B cell (primary cell): ENCODE results near the gene F8. TPM values are rescaled to one million over a fixed set of nuclear protein-coding genes. Genes with fewer than 3 reads are reported as not detected.

ENCODE experiments used
- ATAC-seq: fragments of 200-7000 bp; cut with Tn5 transposase; one replicate; pipeline ENCODE4 v1.10.0; 2021; ENCODE audit warnings: low read depth, mild to moderate bottlenecking, moderate number of reproducible peaks, moderate library complexity
- CTCF ChIA-PET: fragments of 350-600 bp; sonication (Branson Sonifier 250); formaldehyde crosslinking; loops from one replicate; lab custom pipeline; 2021; ENCODE audit warnings: antibody characterized with exemption, inconsistent platforms; lab: Charles Lee
- POLR2A ChIA-PET: fragments of 350-600 bp; sonication (Branson Sonifier 250); formaldehyde crosslinking; loops from one replicate; lab custom pipeline; 2021; ENCODE audit warnings: antibody characterized with exemption; lab: Charles Lee
- DNase-seq: peaks from one replicate; pipeline ENCODE4 v3.0.0; 2013
- H2AFZ ChIP-seq: 2 replicates; pipeline ENCODE4 v1.6.1; 2012; ENCODE audit warnings: mild to moderate bottlenecking, low read depth, low read length; ENCODE audit not compliant: insufficient read depth, poor library complexity, severe bottlenecking
- H3K27ac ChIP-seq, 2 donors: 1 replicate in 1 of 2; 2 replicates in 1 of 2; pipeline ENCODE4 v1.5.1; 2012 to 2013; ENCODE audit warnings: low read length in 2 of 2, mild to moderate bottlenecking in 2 of 2, moderate library complexity in 1 of 2
- H3K27me3 ChIP-seq, 4 experiments: fragments of 200-600 bp in 1 of 4; sonication (generic) in 1 of 4; replicated peaks in 1 of 4; 1 replicate in 2 of 4; 2 replicates in 2 of 4; pipeline versions ENCODE4 v1.6.1 to v1.7.0; 2013 to 2016; ENCODE audit warnings: low read length in 3 of 4, mild to moderate bottlenecking in 2 of 4, mixed read lengths in 1 of 4, moderate library complexity in 1 of 4; ENCODE audit not compliant: insufficient read depth in 4 of 4, control insufficient read depth in 3 of 4; ENCODE audit errors: control extremely low read depth in 1 of 4
- H3K36me3 ChIP-seq, 2 experiments: replicated peaks in 1 of 2; 1 replicate in 1 of 2; 2 replicates in 1 of 2; pipeline versions ENCODE4 v1.6.1 to v1.7.1; 2013; ENCODE audit warnings: low read length in 1 of 2; ENCODE audit not compliant: insufficient read depth in 2 of 2, control insufficient read depth in 1 of 2; ENCODE audit errors: control extremely low read depth in 1 of 2, extremely low read depth in 1 of 2
- H3K4me1 ChIP-seq, 2 donors: fragments of 200-600 bp in 1 of 2; sonication (generic) in 1 of 2; 1 replicate in 1 of 2; 2 replicates in 1 of 2; pipeline versions ENCODE4 v1.5.1 to v1.6.1; 2013 to 2017; ENCODE audit warnings: low read length in 2 of 2; ENCODE audit not compliant: control insufficient read depth in 2 of 2, insufficient read depth in 2 of 2
- H3K4me2 ChIP-seq: replicated peaks from 2 replicates; pipeline ENCODE3; 2012; ENCODE audit warnings: mild to moderate bottlenecking, low read depth, low read length; ENCODE audit not compliant: poor library complexity, severe bottlenecking
- H3K4me3 ChIP-seq, 5 experiments: fragments of 200-600 bp in 1 of 5; sonication (generic) in 1 of 5; 1 replicate in 3 of 5; 2 replicates in 2 of 5; pipeline versions ENCODE4 v1.5.1 to v1.7.0; 2011 to 2016; ENCODE audit warnings: low read length in 4 of 5, mild to moderate bottlenecking in 4 of 5, low read depth in 2 of 5, control low read depth in 1 of 5, moderate library complexity in 1 of 5; ENCODE audit not compliant: insufficient read depth in 1 of 5; ENCODE audit errors: control extremely low read depth in 1 of 5, extremely low read depth in 1 of 5
- H3K79me2 ChIP-seq: fragments of 200-600 bp; sonication (generic); one replicate; pipeline ENCODE4 v1.6.0; 2016; ENCODE audit warnings: low read length; ENCODE audit not compliant: control insufficient read depth, insufficient read depth
- H3K9ac ChIP-seq: fragments of 200-600 bp; sonication (generic); 2 replicates; pipeline ENCODE4 v1.6.1; 2017; ENCODE audit warnings: mild to moderate bottlenecking, low read length, moderate library complexity
- H3K9me3 ChIP-seq, 3 donors: one replicate each; pipeline versions ENCODE4 v1.6.1 to v1.7.1; 2013; ENCODE audit warnings: low read length in 2 of 3; ENCODE audit not compliant: control insufficient read depth in 2 of 3, insufficient read depth in 1 of 3; ENCODE audit errors: control extremely low read depth in 1 of 3
- H4K20me1 ChIP-seq: 2 replicates; pipeline ENCODE4 v1.6.0; 2012; ENCODE audit warnings: mild to moderate bottlenecking, low read length; ENCODE audit not compliant: insufficient read depth, control insufficient read depth, poor library complexity, severe bottlenecking
- H3K27ac Mint-ChIP-seq: one replicate; pipeline ENCODE4 v1.8.0; 2021; ENCODE audit warnings: mixed read lengths
- H3K27me3 Mint-ChIP-seq: one replicate; pipeline ENCODE4 v1.8.0; 2021; ENCODE audit warnings: mixed read lengths
- H3K4me1 Mint-ChIP-seq: one replicate; pipeline ENCODE4 v1.8.0; 2021; ENCODE audit warnings: mixed read lengths
- H3K4me3 Mint-ChIP-seq: one replicate; pipeline ENCODE4 v1.8.0; 2021; ENCODE audit warnings: mixed read lengths
- H3K9me3 Mint-ChIP-seq: one replicate; pipeline ENCODE4 v1.8.0; 2022; ENCODE audit warnings: mixed read lengths; ENCODE audit not compliant: insufficient read depth
- EZH2 ChIP-seq: IDR thresholded peaks from 2 replicates; pipeline ENCODE4 v1.6.1; 2012; ENCODE audit warnings: borderline replicate concordance, low read depth, mild to moderate bottlenecking, moderate library complexity, low read length; ENCODE audit not compliant: insufficient read depth, poor library complexity, severe bottlenecking
- WGBS: methylation state at CpG from one replicate; pipeline ENCODE4 v1.1.5; 2013; ENCODE audit warnings: missing lambda C conversion rate; ENCODE audit not compliant: insufficient coverage; 5-methylcytosine and 5-hydroxymethylcytosine counted together
- intact Hi-C: fragments of 100-400 bp; cut with micrococcal nuclease; formaldehyde crosslinking; loops from one replicate; pipeline ENCODE4 v1.10.0; 2022
- polyA plus RNA-seq: library from polyadenylated mRNA; depleted of rRNA; stranded (reverse); fragments of >200 nt; gene quantifications from 2 replicates; pipeline ENCODE4 v1.2.3, GENCODE V29; 2012
- total RNA-seq, 2 donors: library from RNA; stranded (reverse); fragments of 120-200 nt in 1 of 2; gene quantifications; 1 replicate in 1 of 2; 2 replicates in 1 of 2; pipeline versions ENCODE4 v1.2.3 to v1.2.4, GENCODE V29; 2013 to 2022
- TF ChIP-seq, protein P1 (sequence below): fragments of 200-600 bp; IDR thresholded peaks from one replicate; pipeline ENCODE4 v1.8.0; 2022; ENCODE audit warnings: antibody characterized with exemption, mild to moderate bottlenecking

The F8 gene
- total and polyA plus RNA-seq, 2 donors (not counting 1 experiment from before 2014, with no cell fraction given), result 0.86 to 1.4 TPM

DNA sequence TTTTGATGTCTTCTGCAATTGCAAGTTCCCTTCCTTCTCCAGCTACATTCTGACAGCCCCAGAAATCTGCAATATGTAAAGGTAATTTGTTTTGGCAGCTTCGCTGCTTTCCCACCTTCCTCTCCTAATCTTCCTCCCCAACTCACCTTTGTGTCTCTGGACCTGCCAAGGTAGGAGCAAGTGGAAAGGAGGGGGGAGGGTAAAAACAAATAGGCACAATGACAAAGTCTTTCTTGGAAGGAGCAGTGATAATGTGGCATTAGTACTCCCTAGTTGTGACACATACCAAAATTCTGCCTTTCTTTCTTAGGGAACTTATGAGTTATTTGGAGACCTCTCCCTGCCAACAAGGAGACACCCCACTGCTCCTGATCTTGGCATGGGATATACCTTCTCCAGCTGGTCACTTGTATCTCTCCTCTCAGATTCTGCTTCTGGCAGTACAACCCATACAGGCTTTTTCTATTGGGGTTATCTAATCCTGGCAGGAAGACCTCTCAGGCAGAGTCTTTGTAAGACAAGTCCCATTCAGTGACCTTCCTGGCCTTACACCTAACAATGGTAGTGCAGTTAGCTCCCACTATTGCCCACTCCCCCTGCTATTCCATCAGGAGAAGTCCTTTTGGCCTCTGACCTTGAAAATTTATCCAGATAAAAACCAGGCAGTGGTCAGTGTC lies 24.2 kb downstream of the F8 start:
- Mint-ChIP-seq H3K4me3 (no peak overlapping the region), H3K9me3 (no peaks in the 10 kb centered on the region), H3K4me1 (no peaks in the 10 kb centered on the region), H3K27me3 (no peaks in the 10 kb centered on the region), H3K27ac (no peak overlapping the region)
- DNase-seq (no peak), ATAC-seq (no peak)
- H3K27me3 ChIP-seq, result no peaks in the 10 kb centered on the region
- no peak overlapping the region for H3K9ac ChIP-seq
- no peaks in the 10 kb centered on the region for H3K4me1 ChIP-seq
- H3K4me2 ChIP-seq, result no peak overlapping the region
- ChIA-PET POLR2A (no interaction called here), CTCF (no interaction called here)
- H3K36me3 ChIP-seq, result no peaks in the 10 kb centered on the region
- no peak for TF ChIP-seq EZH2
- TF ChIP-seq, protein P1, sequence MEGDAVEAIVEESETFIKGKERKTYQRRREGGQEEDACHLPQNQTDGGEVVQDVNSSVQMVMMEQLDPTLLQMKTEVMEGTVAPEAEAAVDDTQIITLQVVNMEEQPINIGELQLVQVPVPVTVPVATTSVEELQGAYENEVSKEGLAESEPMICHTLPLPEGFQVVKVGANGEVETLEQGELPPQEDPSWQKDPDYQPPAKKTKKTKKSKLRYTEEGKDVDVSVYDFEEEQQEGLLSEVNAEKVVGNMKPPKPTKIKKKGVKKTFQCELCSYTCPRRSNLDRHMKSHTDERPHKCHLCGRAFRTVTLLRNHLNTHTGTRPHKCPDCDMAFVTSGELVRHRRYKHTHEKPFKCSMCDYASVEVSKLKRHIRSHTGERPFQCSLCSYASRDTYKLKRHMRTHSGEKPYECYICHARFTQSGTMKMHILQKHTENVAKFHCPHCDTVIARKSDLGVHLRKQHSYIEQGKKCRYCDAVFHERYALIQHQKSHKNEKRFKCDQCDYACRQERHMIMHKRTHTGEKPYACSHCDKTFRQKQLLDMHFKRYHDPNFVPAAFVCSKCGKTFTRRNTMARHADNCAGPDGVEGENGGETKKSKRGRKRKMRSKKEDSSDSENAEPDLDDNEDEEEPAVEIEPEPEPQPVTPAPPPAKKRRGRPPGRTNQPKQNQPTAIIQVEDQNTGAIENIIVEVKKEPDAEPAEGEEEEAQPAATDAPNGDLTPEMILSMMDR, result no peak
- H3K9me3 ChIP-seq, result no peaks in the 10 kb centered on the region
- no peaks in the 10 kb centered on the region for H3K79me2 ChIP-seq
- no peak overlapping the region for H3K27ac ChIP-seq
- no peak overlapping the region for H3K4me3 ChIP-seq
- no peak overlapping the region for H2AFZ ChIP-seq
- WGBS, result no CpG with 5 or more reads among the region's 1 CpG
- intact Hi-C loops, result no loop called here
- H4K20me1 ChIP-seq, result no peaks in the 10 kb centered on the region

- H3K4me1 ChIP-seq, result no peaks in the 10 kb centered on the region
- H3K36me3 ChIP-seq, result no peaks in the 10 kb centered on the region
- no peak overlapping the region for H2AFZ ChIP-seq
- CTCF ChIA-PET, result no interaction called here
- no peaks in the 10 kb centered on the region for H3K9me3 ChIP-seq
- no peak overlapping the region for H3K27ac ChIP-seq
- no peak overlapping the region for H3K27ac Mint-ChIP-seq
- H3K79me2 ChIP-seq, result no peaks in the 10 kb centered on the region
- no peaks in the 10 kb centered on the region for H4K20me1 ChIP-seq
- no CpG with 5 or more reads among the region's 1 CpG for WGBS
- H3K4me3 ChIP-seq, result no peak overlapping the region
- H3K9ac ChIP-seq, result no peak overlapping the region
- intact Hi-C loops, result no loop called here
- DNase-seq (no peak), ATAC-seq (no peak)
- H3K9me3 Mint-ChIP-seq, result no peaks in the 10 kb centered on the region
- no peaks in the 10 kb centered on the region for H3K27me3 Mint-ChIP-seq
- TF ChIP-seq EZH2, result no peak
- TF ChIP-seq, protein P1, result no peak
- no peaks in the 10 kb centered on the region for H3K27me3 ChIP-seq
- no peaks in the 10 kb centered on the region for H3K4me1 Mint-ChIP-seq
- POLR2A ChIA-PET, result no interaction called here
- H3K4me3 Mint-ChIP-seq, result no peak overlapping the region
- no peak overlapping the region for H3K4me2 ChIP-seq
Measured at GRCh38 chrX:154991476-154991875, 31.0 kb downstream of the F8 start.
